ENCODE measurements around the gene CENPVL1.
"Not testable (repeated sequence)": the region's sequence is repeated elsewhere in the genome, so short reads cannot be mapped to it uniquely, and the experiment has no call there.

Gene CENPVL1

DNA sequence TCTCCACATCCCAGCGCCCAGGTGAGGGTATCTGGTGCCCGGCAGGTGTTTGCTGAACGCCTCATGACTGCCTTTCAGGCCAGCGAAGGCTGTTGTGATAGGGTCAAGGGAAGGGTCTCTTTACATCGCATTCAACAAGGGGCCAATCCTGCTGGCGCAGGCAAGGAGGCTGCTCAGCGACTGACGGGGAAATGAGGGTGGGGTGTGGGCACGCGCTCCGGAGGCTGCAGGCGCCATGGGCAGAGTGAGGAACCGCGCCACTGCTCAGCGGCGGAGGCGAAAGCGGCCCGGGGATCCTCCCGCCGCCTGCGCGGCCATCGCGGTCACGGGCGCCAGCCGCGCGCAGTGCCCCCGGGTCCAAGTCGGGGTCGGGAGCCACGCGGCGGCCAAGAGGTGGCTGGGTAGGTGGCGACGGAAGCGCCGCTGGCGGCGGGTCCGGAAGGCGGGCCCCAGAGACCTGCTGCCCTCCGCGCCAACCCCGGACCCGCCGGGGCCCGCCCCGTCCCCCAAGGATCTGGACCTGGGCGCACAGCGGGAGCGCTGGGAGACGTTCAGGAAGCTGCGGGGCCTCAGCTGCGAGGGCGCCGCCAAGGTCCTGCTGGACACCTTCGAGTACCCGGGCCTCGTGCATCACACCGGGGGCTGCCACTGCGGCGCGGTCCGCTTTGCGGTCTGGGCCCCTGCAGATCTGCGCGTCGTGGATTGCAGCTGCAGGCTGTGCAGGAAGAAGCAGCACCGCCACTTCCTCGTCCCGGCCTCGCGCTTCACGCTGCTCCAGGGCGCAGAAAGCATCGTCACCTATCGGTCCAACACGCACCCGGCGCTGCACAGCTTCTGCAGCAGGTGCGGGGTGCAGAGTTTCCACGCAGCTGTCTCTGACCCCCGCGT, at the start of gene CENPVL1:
Gene CENPVL1 (plus strand): TSS at position 236 of the 888 bp plus-strand sequence. CDS start 0 bp downstream, at position 236.
- DNase-seq = not testable (repeated sequence)

DNA sequence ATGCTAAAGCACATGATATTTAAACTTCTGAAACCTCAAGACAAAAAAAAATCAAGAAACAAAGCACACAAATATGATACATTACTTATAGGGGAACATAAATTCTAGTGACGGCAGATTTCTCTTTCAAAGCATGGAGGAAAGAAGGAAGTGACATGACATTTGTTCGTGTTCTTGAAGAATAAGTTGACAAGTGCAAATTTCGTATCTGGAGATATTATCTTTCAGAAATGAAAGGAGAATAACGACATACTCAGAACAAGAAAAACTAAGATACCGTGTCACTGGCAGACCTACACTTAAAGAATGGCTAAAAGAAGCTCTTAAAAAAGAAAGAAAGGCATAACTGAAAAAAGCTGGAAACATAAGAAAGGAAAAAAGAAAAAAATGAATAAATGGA, 44.3 kb upstream of the CENPVL1 start:
- DNase-seq = no peak

DNA sequence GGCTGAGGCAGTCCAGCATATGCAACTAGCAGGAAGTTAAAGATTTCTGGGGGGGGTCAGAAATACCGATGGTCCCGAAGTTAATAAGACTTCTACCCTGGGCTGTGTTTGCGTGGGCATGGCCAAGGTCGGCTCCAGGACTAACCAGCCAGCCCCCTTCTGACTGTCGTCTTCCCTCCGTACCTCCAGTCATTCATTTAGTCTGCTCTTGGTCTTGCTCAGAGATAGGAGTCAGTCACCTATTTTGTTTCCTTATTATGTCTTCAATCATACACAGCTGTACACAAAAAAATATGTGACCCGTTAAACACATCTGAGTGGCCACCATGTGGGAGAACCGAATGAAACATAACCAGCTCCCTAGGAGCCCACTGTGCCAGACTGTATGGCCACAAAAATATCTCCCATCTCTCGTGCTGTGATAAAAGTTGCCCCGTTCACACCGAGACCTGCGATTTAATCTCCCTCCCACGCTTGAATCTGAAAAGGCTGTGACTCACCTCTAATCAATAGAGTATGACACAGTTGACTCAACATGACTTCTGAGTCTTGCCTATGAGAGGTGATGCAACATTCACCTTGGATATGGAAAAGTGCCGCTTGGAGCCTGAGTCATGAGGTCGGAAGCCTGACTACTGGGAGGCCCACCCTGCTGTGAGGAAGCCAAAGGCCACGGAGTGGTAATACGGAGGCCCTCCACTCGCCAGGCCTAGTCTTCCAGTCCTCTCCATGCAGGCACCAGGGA, 30.5 kb upstream of the CENPVL1 start:
- DNase-seq = not testable (repeated sequence)

DNA sequence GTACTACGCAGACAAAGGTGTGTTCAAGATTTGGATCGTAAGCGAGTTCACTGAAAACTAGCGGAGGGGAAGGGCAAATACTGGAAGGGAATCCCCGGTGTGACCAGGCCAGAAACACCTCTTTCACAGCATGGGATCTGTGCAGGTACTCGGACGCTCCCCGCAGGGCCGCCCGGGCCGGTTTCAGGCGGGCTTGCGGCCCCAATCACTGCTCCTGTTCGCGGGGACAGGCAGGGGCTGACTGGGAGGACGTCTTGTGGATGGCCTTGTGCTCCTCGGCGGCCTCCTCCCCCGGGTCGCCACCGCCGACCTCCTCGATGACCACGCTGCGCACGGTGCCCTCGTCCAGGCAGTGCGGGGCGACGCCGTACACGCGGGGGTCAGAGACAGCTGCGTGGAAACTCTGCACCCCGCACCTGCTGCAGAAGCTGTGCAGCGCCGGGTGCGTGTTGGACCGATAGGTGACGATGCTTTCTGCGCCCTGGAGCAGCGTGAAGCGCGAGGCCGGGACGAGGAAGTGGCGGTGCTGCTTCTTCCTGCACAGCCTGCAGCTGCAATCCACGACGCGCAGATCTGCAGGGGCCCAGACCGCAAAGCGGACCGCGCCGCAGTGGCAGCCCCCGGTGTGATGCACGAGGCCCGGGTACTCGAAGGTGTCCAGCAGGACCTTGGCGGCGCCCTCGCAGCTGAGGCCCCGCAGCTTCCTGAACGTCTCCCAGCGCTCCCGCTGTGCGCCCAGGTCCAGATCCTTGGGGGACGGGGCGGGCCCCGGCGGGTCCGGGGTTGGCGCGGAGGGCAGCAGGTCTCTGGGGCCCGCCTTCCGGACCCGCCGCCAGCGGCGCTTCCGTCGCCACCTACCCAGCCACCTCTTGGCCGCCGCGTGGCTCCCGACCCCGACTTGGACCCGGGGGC, 28.2 kb upstream of the CENPVL1 start:
- not testable (repeated sequence) for DNase-seq

DNA sequence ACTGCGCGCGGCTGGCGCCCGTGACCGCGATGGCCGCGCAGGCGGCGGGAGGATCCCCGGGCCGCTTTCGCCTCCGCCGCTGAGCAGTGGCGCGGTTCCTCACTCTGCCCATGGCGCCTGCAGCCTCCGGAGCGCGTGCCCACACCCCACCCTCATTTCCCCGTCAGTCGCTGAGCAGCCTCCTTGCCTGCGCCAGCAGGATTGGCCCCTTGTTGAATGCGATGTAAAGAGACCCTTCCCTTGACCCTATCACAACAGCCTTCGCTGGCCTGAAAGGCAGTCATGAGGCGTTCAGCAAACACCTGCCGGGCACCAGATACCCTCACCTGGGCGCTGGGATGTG, 27.6 kb upstream of the CENPVL1 start, which contains the start of gene CENPVL2:
Gene CENPVL2 (minus strand): TSS at position 112 of the 343 bp plus-strand sequence. CDS start 0 bp downstream, at position 112.
- not testable (repeated sequence) for DNase-seq

DNA sequence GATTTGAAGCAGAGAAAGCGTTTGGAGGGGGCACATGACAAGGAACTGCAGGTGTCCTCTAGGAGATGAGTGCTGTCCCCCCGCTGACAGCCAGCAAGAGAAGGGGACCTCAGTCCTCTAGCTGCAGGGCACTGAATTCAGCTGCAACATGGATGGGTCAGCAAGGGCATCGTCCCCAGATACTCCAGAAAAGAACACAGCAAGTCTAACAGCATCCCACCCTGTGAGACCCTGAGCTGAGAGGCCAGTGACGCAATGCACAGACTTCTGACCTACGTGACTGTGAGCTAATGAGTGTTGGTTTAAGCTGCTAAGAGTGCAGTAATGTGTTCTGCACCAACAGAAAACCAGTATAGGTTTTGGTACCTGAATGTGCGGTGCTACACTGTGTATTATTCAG, 16.1 kb upstream of the CENPVL1 start:
- no peak for DNase-seq

DNA sequence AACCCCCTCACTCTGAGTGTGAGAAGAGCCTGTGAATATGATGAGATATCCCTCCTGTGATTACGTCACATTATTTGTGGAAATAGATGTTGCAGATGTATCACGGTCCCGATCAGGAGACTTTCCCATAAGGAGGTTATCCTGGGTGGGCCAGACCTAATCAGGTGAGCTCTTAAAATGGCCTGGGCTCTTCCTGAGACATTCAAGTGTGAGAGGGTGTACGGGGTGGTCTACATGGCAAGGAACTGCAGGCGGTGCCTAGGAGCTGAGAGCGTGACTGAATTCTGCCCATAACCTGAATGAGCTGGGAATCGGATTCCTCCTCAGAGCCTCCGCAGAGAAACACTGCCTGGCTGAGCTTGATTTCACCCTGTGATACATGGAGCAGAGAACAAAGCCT, 12.9 kb upstream of the CENPVL1 start:
- DNase-seq = no peak

DNA sequence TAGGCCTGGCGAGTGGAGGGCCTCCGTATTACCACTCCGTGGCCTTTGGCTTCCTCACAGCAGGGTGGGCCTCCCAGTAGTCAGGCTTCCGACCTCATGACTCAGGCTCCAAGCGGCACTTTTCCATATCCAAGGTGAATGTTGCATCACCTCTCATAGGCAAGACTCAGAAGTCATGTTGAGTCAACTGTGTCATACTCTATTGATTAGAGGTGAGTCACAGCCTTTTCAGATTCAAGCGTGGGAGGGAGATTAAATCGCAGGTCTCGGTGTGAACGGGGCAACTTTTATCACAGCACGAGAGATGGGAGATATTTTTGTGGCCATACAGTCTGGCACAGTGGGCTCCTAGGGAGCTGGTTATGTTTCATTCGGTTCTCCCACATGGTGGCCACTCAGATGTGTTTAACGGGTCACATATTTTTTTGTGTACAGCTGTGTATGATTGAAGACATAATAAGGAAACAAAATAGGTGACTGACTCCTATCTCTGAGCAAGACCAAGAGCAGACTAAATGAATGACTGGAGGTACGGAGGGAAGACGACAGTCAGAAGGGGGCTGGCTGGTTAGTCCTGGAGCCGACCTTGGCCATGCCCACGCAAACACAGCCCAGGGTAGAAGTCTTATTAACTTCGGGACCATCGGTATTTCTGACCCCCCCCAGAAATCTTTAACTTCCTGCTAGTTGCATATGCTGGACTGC, 2.8 kb downstream of the CENPVL1 start:
- DNase-seq = not testable (repeated sequence)

DNA sequence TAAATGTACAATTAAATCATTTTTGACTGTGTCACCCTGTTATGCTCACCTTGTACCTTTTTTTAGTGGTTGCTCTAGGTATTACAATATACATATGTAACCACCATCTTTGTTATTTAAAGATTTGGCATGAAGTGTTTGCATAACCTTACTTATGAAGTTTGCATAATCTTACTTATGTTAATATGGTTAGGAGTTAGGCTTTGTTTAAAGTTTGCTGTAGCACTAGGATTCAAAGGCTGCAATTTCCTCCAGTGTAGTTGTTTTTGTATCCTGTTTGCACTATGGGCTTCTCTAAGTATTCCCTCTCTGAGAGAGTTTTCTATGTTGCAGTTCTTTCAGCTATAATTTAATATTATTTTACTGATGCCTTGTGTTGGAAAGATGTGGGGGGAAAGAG, 17.9 kb downstream of the CENPVL1 start:
- no peak for DNase-seq

DNA sequence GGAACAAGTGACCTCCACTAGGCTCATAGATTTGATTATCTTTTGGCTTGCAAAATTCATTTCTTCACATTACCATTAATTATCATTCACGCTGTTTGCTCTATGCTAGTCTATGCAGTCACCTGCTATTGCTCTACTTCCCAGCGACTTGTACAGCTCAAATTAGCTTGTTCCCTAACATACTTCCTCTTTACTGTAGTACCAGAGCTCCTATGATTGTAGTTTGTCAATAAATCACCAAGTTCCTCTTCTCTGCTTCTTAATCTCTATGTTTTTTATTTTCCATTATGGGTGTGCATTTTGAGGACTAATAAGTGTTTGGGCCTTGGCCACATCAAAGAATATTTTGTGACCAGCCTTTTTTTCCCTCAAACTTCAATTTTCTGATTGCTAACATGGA, 26.8 kb downstream of the CENPVL1 start:
- no peak for DNase-seq

DNA sequence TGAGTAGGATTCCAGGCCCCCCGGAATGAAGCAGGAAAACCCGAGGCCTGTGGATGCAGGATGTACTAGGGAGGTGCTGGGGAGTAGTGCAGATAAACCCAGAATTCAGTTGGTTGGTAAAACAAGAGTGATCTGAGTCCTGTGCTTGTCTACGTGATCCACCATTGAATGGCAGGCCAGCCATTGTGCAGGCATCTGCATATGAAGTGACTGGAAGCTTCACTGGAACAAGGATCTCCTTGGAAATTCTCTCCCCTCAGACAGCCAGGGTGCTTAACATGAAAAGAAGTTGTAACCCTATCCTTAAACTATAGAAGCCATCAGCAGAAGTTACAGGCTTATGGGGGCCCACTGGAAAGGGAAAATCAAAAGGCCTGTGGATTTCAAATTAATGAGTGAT, 32.3 kb downstream of the CENPVL1 start:
- DNase-seq = peak in 1 of 56 donors; percentile 0

DNA sequence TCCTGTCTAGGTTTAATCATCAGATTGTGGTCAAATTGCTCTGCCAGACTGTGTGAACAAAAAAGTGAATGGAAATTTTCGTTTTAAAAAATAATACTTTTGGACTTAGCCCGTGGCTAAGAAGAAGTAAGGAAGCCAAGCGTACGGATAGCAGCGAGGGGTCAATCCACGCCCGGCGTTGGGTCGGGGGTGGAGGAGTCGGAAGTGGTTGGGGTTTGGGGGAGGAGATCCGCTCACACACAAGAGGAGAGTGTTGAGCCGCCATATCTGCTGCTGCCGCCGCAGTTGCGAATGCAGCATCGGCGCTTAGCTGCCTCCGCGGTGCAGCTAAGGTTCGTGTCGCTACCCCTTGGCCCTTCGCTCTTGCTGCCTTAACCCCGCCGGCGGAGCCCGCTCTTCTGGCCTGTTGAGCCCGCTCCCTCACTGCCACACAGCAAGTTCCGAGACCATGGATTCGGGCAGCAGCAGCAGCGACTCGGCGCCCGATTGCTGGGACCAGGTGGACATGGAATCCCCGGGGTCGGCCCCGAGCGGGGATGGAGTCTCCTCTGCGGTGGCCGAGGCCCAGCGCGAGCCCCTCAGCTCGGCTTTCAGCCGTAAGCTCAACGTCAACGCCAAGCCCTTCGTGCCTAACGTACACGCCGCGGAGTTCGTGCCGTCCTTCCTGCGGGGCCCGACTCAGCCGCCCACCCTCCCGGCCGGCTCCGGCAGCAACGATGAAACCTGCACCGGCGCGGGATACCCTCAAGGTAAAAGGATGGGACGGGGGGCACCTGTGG, 33.1 kb downstream of the CENPVL1 start, which contains the start of gene GSPT2:
Gene GSPT2 (plus strand): TSS at position 264 of the 779 bp plus-strand sequence. CDS start 185 bp downstream, at position 449.
- peak in 54 of 56 donors; percentile 0 to 82 (median 45) for DNase-seq

DNA sequence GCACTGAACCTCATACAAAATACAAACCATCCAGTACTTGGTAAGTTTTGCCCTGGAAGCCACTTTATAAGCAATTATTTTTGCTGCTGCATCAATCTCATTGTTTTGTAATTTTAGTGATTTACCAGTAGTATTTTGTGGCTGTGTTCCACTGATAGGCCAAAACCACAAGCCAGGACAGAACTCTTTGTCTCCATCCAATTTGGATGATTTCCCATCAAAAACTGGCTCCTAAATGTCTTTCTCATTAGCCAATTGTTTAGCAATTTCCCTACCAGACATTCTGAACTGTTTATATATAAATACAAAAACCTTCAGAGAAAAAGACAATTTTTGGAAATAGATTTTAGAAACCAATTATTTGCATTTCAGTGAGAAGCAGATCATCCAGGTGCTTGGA, 37.4 kb downstream of the CENPVL1 start:
- DNase-seq = no peak

DNA sequence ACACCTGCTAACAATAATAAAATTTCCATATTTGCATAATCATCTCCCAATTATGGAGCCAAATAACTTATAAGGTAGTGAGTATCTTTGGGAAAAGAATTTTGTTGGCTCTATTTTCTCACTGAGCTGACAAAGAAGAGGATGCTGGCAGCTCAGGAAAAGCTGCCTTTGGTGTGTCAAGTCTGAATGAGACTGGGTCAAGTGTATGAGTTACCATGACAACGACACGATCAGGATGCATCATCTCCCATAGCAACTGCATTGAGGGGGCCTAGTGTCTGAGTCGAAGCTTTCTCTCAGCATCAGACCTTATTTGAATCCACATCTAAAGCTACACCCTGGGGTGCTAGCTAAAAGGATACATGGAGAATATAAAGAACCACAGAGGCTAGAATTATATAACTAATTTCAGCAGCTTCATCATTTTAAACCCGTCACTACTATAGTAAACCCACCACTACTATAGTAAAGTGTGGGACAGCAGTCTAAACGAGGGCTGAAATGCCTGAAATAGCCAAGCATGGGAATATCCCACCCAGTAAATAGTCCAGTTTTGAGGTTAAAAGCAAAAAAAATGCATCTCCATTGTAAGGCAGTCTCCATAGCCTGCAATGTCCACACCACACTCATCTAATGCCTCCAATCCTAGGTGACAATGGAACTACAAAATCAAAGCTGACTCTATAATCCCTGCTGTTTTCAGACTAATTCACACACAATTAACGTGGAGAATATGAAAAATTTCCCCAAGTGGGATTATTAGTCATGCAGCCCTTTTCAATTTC, 48.9 kb downstream of the CENPVL1 start:
- peak in 25 of 56 donors; percentile 0 to 60 (median 16) for DNase-seq

DNA sequence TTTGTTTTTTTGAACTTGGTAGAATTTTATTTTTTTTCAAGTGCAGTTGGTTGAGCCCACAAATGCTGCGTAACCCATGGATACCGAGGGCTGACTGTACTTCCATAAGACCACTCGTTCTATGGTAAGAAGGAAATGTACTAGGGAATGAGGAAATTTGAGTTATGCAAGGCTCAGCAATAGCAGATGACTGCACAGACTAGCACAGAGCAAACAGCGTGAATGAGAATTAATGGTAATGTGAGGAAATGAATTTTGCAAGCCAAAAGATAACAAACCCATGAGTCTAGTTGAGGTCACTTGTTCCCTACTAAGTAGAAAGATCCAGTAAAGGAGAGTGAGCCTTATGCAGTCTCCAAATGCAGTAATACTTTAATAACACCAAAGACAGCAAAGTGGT, 50.3 kb downstream of the CENPVL1 start:
- no peak for DNase-seq
